Stimulated activated CD8-positive, alpha-beta memory T cell treated with anti-CD3 and anti-CD28 coated beads, Interleukin-4, amount 100 ng/mL, for 24 hours (primary cell): ENCODE data around the gene PPP1R13L.
A peak's percentile ranks its signal among the peaks of the same experiment; 100 is the strongest.
"Not testable (repeated sequence)": the region's sequence is repeated elsewhere in the genome, so short reads cannot be mapped to it uniquely, and the experiment has no call there.

Experiments
- DNase-seq: peaks from one replicate; pipeline ENCODE4 v3.0.0-alpha.2; 2020; ENCODE audit warnings: low read depth

The PPP1R13L gene

GRCh38 chr19:45404557-45405434 lies at the start of gene PPP1R13L:
Gene PPP1R13L (minus strand): TSS chr19:45405069. CDS start chr19:45398318, 6,751 bp downstream.
- DNase-seq, result no peak

- no peak for DNase-seq
Observed at GRCh38 chr19:45451850-45452387, 47.0 kb upstream of the PPP1R13L start.

- no peak for DNase-seq
Observed at GRCh38 chr19:45451131-45451849, 46.4 kb upstream of the PPP1R13L start.

- no peak for DNase-seq
Observed at GRCh38 chr19:45450012-45450333, 45.1 kb upstream of the PPP1R13L start.

GRCh38 chr19:45448887-45449299 lies 44.0 kb upstream of the PPP1R13L start:
- no peak for DNase-seq

- no peak for DNase-seq
Observed at GRCh38 chr19:45448425-45448756, 43.5 kb upstream of the PPP1R13L start.

- DNase-seq, result no peak
Observed at GRCh38 chr19:45446944-45447343, 42.1 kb upstream of the PPP1R13L start.

GRCh38 chr19:45446295-45446694 lies 41.4 kb upstream of the PPP1R13L start:
- DNase-seq, result no peak

GRCh38 chr19:45445139-45445538 lies 40.3 kb upstream of the PPP1R13L start:
- no peak for DNase-seq

GRCh38 chr19:45444318-45445041 lies 39.6 kb upstream of the PPP1R13L start:
- DNase-seq, result peak; percentile 76

- DNase-seq, result peak; percentile 28
Observed at GRCh38 chr19:45443462-45444317, 38.8 kb upstream of the PPP1R13L start.

- no peak for DNase-seq
Observed at GRCh38 chr19:45442778-45443461, 38.1 kb upstream of the PPP1R13L start.

- DNase-seq, result no peak
Observed at GRCh38 chr19:45442408-45442777, 37.5 kb upstream of the PPP1R13L start.

GRCh38 chr19:45440873-45441654 lies 36.2 kb upstream of the PPP1R13L start:
- DNase-seq, result no peak

- DNase-seq, result no peak
Observed at GRCh38 chr19:45440259-45440638, 35.4 kb upstream of the PPP1R13L start.

- peak; percentile 77 for DNase-seq
Observed at GRCh38 chr19:45439569-45440258, 34.8 kb upstream of the PPP1R13L start.

- DNase-seq, result no peak
Observed at GRCh38 chr19:45439190-45439568, 34.3 kb upstream of the PPP1R13L start.

GRCh38 chr19:45437328-45437727 lies 32.5 kb upstream of the PPP1R13L start:
- no peak for DNase-seq

- DNase-seq, result not testable (repeated sequence)
Observed at GRCh38 chr19:45432543-45432942, 27.7 kb upstream of the PPP1R13L start.

- DNase-seq, result not testable (repeated sequence)
Observed at GRCh38 chr19:45431008-45431407, 26.1 kb upstream of the PPP1R13L start.
